ENCODE results near the gene HTRA3. TPM values are rescaled to one million over a fixed set of nuclear protein-coding genes. Genes with fewer than 3 reads are reported as not detected.

Gene HTRA3
- polyA plus RNA-seq, 1 donor from 2014 or later = not detected

- no peaks in the 10 kb centered on the region for H3K9me2 ChIP-seq (ENCODE audit: insufficient read depth, low read length)
- no peaks in the 10 kb centered on the region for H3F3A ChIP-seq (ENCODE audit: insufficient read depth, low read length, poor library complexity, severe bottlenecking)
- H3K9me3 ChIP-seq (ENCODE audit: low read length) = no peaks in the 10 kb centered on the region
- no peak overlapping the region for H3K27ac ChIP-seq (ENCODE audit: low read length)
- no peak overlapping the region for H3K4me2 ChIP-seq (ENCODE audit: low read length)
- H3K79me2 ChIP-seq (replicated peaks; ENCODE audit: insufficient read depth, low read length) = no peaks in the 10 kb centered on the region
- no peaks in the 10 kb centered on the region for H3K27me3 ChIP-seq (ENCODE audit: insufficient read depth, low read depth, low read length)
- no peak for TF ChIP-seq RAD21 (conservative IDR thresholded peaks at IDR 0.05)
- no peak for TF ChIP-seq CTCF (IDR thresholded peaks at IDR 0.05; ENCODE audit: poor library complexity, severe bottlenecking)
- no peak for TF ChIP-seq MXI1 (conservative IDR thresholded peaks at IDR 0.05; ENCODE audit: poor library complexity, severe bottlenecking)
- TF ChIP-seq SMC3 (conservative IDR thresholded peaks at IDR 0.05; ENCODE audit: poor library complexity) = no peak
- no peak for TF ChIP-seq REST (IDR thresholded peaks at IDR 0.05; ENCODE audit: borderline replicate concordance)
- no peak for TF ChIP-seq TAF1 (IDR thresholded peaks at IDR 0.05; ENCODE audit: low read depth)
- TF ChIP-seq EP300 (conservative IDR thresholded peaks at IDR 0.05; ENCODE audit: poor library complexity, severe bottlenecking) = no peak
- TF ChIP-seq POLR2AphosphoS5 (IDR thresholded peaks at IDR 0.05) = no peak
- TF ChIP-seq EZH2 (IDR thresholded peaks at IDR 0.05; ENCODE audit: borderline replicate concordance, insufficient read depth, low read length, poor library complexity, severe bottlenecking) = no peak
- no peaks in the 10 kb centered on the region for H4K20me1 ChIP-seq (ENCODE audit: insufficient read depth)
- H2AFZ ChIP-seq (ENCODE audit: low read depth, low read length) = no peak overlapping the region
- H3K36me3 ChIP-seq (ENCODE audit: insufficient read depth, low read length) = no peaks in the 10 kb centered on the region
- no peak overlapping the region for H3K4me3 ChIP-seq (ENCODE audit: low read length)
- H3K9ac ChIP-seq (ENCODE audit: low read length) = no peak overlapping the region
These were observed 74.4 kb downstream of the HTRA3 start for GRCh38 chr4:8343967-8344331.

GRCh38 chr4:8344377-8344776 is 74.8 kb downstream of the HTRA3 start:
- Histone ChIP-seq H3F3A (ENCODE audit: insufficient read depth, low read length, poor library complexity, severe bottlenecking) (no peaks in the 10 kb centered on the region), H3K36me3 (ENCODE audit: insufficient read depth, low read length) (no peaks in the 10 kb centered on the region), H3K9me3 (ENCODE audit: low read length) (no peaks in the 10 kb centered on the region), H3K9ac (ENCODE audit: low read length) (no peak overlapping the region), H3K9me2 (ENCODE audit: insufficient read depth, low read length) (no peaks in the 10 kb centered on the region), H3K4me2 (ENCODE audit: low read length) (no peak overlapping the region), H3K4me3 (ENCODE audit: low read length) (no peak overlapping the region), H3K27me3 (ENCODE audit: insufficient read depth, low read depth, low read length) (no peaks in the 10 kb centered on the region), H2AFZ (ENCODE audit: low read depth, low read length) (no peak overlapping the region), H3K27ac (ENCODE audit: low read length) (no peak overlapping the region), H4K20me1 (ENCODE audit: insufficient read depth) (no peaks in the 10 kb centered on the region), H3K79me2 (replicated peaks; ENCODE audit: insufficient read depth, low read length) (no peaks in the 10 kb centered on the region)
- TF ChIP-seq RAD21 (conservative IDR thresholded peaks at IDR 0.05) (no peak), POLR2AphosphoS5 (IDR thresholded peaks at IDR 0.05) (no peak), TAF1 (IDR thresholded peaks at IDR 0.05; ENCODE audit: low read depth) (no peak)

Measured in neural cell (in vitro differentiated cells).